GM23248 (cell line): Measurements from ENCODE around the gene CADPS2.

Source experiments
- EZH2 ChIP-seq: fragments of 200-600 bp; sonication (generic); IDR thresholded peaks from 2 replicates; pipeline ENCODE4 v1.6.1; 2018; ENCODE audit warnings: antibody characterized with exemption, mild to moderate bottlenecking; ENCODE audit not compliant: insufficient read depth, poor library complexity, severe bottlenecking
- EZH2phosphoT487 ChIP-seq: fragments of 200-600 bp; sonication (generic); IDR thresholded peaks from 2 replicates; pipeline ENCODE4 v1.6.1; 2018; ENCODE audit warnings: antibody characterized with exemption, moderate library complexity, mild to moderate bottlenecking, low read depth; ENCODE audit not compliant: insufficient read depth

DNA sequence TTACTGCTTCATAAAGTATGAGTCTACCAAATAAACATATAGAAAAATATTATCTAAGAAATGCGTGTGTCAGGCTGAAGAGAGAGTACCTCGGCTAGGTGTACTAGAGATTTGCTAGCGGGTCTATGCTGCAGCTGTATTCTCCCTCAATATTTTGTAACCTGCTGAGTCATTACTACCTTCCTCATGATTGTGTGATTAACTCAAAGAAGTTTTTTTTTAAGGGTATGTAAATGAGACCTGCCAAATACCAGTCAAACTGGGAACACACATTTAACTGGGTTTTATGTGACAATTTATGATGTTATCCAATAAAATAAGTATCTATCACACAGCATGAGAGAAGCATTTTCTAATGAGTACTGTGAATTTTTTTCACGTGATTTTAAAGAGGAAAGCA lies 367.8 kb downstream of the CADPS2 start:
- TF ChIP-seq EZH2, result no peak
- no peak for TF ChIP-seq EZH2phosphoT487
